Activated CD4-positive, CD25-positive, alpha-beta regulatory T cell treated with anti-CD3 and anti-CD28 coated beads, Interleukin-2, amount 50 U/mL, for 16 hours (primary cell): ENCODE measurements around the gene SPAG5.
A peak's percentile ranks its signal among the peaks of the same experiment; 100 is the strongest.

Experiments used
- DNase-seq: peaks from one replicate; pipeline ENCODE4 v3.0.0-alpha.2; 2020; ENCODE audit warnings: low read depth, low spot score

The SPAG5 gene

GRCh38 chr17:28573966-28574480, 24.8 kb downstream of the SPAG5 start:
- DNase-seq: no peak

- DNase-seq: no peak
Measured at GRCh38 chr17:28573521-28573920, 25.3 kb downstream of the SPAG5 start.

- no peak for DNase-seq
Measured at GRCh38 chr17:28573040-28573380, 25.8 kb downstream of the SPAG5 start.

GRCh38 chr17:28572259-28573039, 26.4 kb downstream of the SPAG5 start:
- no peak for DNase-seq

GRCh38 chr17:28571361-28572122, 27.3 kb downstream of the SPAG5 start, which contains the start of gene PIGS:
Gene PIGS, minus strand, starts transcription at chr17:28571524. Its CDS starts 28 bp downstream, at chr17:28571496.
- peak; percentile 85 for DNase-seq

GRCh38 chr17:28570716-28571360, 28.0 kb downstream of the SPAG5 start:
- no peak for DNase-seq

GRCh38 chr17:28569446-28569845, 29.4 kb downstream of the SPAG5 start:
- DNase-seq: no peak

- DNase-seq: no peak
Measured at GRCh38 chr17:28567604-28568003, 31.2 kb downstream of the SPAG5 start.

GRCh38 chr17:28563475-28563874, 35.4 kb downstream of the SPAG5 start:
- DNase-seq: no peak

- no peak for DNase-seq
Measured at GRCh38 chr17:28555022-28555421, 43.8 kb downstream of the SPAG5 start.

GRCh38 chr17:28554565-28554964, 44.3 kb downstream of the SPAG5 start:
- no peak for DNase-seq

- DNase-seq: no peak
Measured at GRCh38 chr17:28553000-28553505, 45.8 kb downstream of the SPAG5 start.

- DNase-seq: peak; percentile 48
Measured at GRCh38 chr17:28552176-28552999, 46.4 kb downstream of the SPAG5 start, which contains the start of gene UNC119. Gene UNC119, minus strand, starts transcription at chr17:28552624. Its CDS starts 67 bp downstream, at chr17:28552557.

GRCh38 chr17:28551421-28552175, 47.2 kb downstream of the SPAG5 start:
- no peak for DNase-seq

GRCh38 chr17:28550858-28551257, 48.0 kb downstream of the SPAG5 start:
- no peak for DNase-seq

- DNase-seq: no peak
Measured at GRCh38 chr17:28549236-28550132, 49.3 kb downstream of the SPAG5 start.

- no peak for DNase-seq
Measured at GRCh38 chr17:28548417-28549130, 50.3 kb downstream of the SPAG5 start.

GRCh38 chr17:28547623-28548416, 51.0 kb downstream of the SPAG5 start:
- DNase-seq: peak; percentile 21
